HK-2 (cell line): ENCODE measurements around the gene PCDH1.
A peak's percentile ranks its signal among the peaks of the same experiment; 100 is the strongest.

Experiments
- DNase-seq: peaks from one replicate; pipeline ENCODE4 v3.0.0-alpha.2; 2018; ENCODE audit not compliant: unreplicated experiment

The PCDH1 gene

GRCh38 chr5:141853895-141854626 is 24.1 kb downstream of the PCDH1 start:
- no peak for DNase-seq

GRCh38 chr5:141852448-141852847 is 25.8 kb downstream of the PCDH1 start:
- no peak for DNase-seq

- no peak for DNase-seq
Observed at GRCh38 chr5:141851195-141851874, 26.9 kb downstream of the PCDH1 start.

GRCh38 chr5:141850786-141851185 is 27.4 kb downstream of the PCDH1 start:
- DNase-seq = no peak

GRCh38 chr5:141850244-141850768 is 27.9 kb downstream of the PCDH1 start:
- DNase-seq = peak; percentile 42

GRCh38 chr5:141849415-141850243 is 28.6 kb downstream of the PCDH1 start:
- peak; percentile 63 for DNase-seq

GRCh38 chr5:141848744-141849414 is 29.3 kb downstream of the PCDH1 start:
- DNase-seq = peak; percentile 60

- DNase-seq = no peak
Observed at GRCh38 chr5:141846031-141846430, 32.2 kb downstream of the PCDH1 start.

GRCh38 chr5:141845371-141845851 is 32.8 kb downstream of the PCDH1 start:
- DNase-seq = no peak

- no peak for DNase-seq
Observed at GRCh38 chr5:141844414-141845097, 33.7 kb downstream of the PCDH1 start.

- no peak for DNase-seq
Observed at GRCh38 chr5:141843156-141843927, 34.9 kb downstream of the PCDH1 start.

GRCh38 chr5:141841378-141842180 is 36.6 kb downstream of the PCDH1 start:
- no peak for DNase-seq

GRCh38 chr5:141840826-141841360 is 37.3 kb downstream of the PCDH1 start:
- DNase-seq = no peak

- DNase-seq = no peak
Observed at GRCh38 chr5:141840280-141840812, 37.9 kb downstream of the PCDH1 start.

- no peak for DNase-seq
Observed at GRCh38 chr5:141839015-141839513, 39.1 kb downstream of the PCDH1 start.

- DNase-seq = no peak
Observed at GRCh38 chr5:141838326-141839014, 39.7 kb downstream of the PCDH1 start.

- DNase-seq = no peak
Observed at GRCh38 chr5:141835928-141836670, 42.1 kb downstream of the PCDH1 start.
